ENCODE data around the gene GTF3C5.
A peak's percentile ranks its signal among the peaks of the same experiment; 100 is the strongest.

GTF3C5 gene

GRCh38 chr9:133030317-133031129 is at the start of gene GTF3C5:
TSS of gene GTF3C5 (plus strand) at chr9:133030997. CDS start at chr9:133031012, 15 bp downstream.
- DNase-seq: peak; percentile 97

GRCh38 chr9:132982458-132982857 is 48.3 kb upstream of the GTF3C5 start:
- DNase-seq: no peak

- no peak for DNase-seq
Measured at GRCh38 chr9:132983491-132984201, 47.2 kb upstream of the GTF3C5 start.

GRCh38 chr9:132984202-132985070 is 46.4 kb upstream of the GTF3C5 start:
- DNase-seq: no peak

GRCh38 chr9:132985071-132985350 is 45.8 kb upstream of the GTF3C5 start:
- DNase-seq: no peak

GRCh38 chr9:132985489-132985888 is 45.3 kb upstream of the GTF3C5 start:
- DNase-seq: no peak

- DNase-seq: no peak
Measured at GRCh38 chr9:132986114-132986513, 44.7 kb upstream of the GTF3C5 start.

GRCh38 chr9:132986640-132987620 is 43.9 kb upstream of the GTF3C5 start:
- DNase-seq: no peak

- DNase-seq: no peak
Measured at GRCh38 chr9:132988244-132989013, 42.4 kb upstream of the GTF3C5 start.

- no peak for DNase-seq
Measured at GRCh38 chr9:132989014-132989310, 41.8 kb upstream of the GTF3C5 start.

GRCh38 chr9:132989414-132989996 is 41.3 kb upstream of the GTF3C5 start:
- no peak for DNase-seq

GRCh38 chr9:132989998-132990557 is 40.7 kb upstream of the GTF3C5 start:
- peak; percentile 47 for DNase-seq

- peak; percentile 78 for DNase-seq
Measured at GRCh38 chr9:132990781-132991180, 40.0 kb upstream of the GTF3C5 start.

GRCh38 chr9:132991351-132992300 is 39.2 kb upstream of the GTF3C5 start:
- no peak for DNase-seq

- no peak for DNase-seq
Measured at GRCh38 chr9:132993511-132993939, 37.3 kb upstream of the GTF3C5 start.

- no peak for DNase-seq
Measured at GRCh38 chr9:132994410-132995120, 36.2 kb upstream of the GTF3C5 start.

GRCh38 chr9:132995121-132995420 is 35.7 kb upstream of the GTF3C5 start:
- DNase-seq: no peak

- no peak for DNase-seq
Measured at GRCh38 chr9:132995879-132996278, 34.9 kb upstream of the GTF3C5 start.

- DNase-seq: no peak
Measured at GRCh38 chr9:132996526-132996925, 34.3 kb upstream of the GTF3C5 start.
